Smooth muscle cell of the brain vasculature (primary cell): Measurements from ENCODE around the gene SNX7.

Source experiments
- DNase-seq: peaks from one replicate; pipeline ENCODE4 v3.0.0-alpha.2; 2012; ENCODE audit warnings: low read depth, low spot score

The SNX7 gene

DNA sequence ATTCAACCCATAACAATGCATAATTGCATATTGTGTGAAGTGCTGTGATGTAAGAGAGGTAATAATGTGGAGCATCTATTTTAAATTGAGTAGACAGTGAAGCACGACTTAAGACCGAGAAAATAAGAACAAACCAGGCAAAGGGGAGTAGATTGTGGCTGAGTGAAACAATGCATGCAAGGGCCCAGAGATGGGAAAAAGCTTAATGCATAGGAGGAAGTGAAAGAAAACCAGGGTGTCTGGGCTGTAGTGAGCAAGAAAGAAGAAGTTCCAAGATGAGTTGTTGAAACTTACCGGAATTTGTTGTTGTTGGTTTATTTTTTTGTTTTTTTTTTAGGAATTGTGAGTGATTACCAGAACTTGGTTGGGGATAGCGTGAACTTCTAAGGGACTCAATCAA is 104.7 kb downstream of the SNX7 start:
- DNase-seq: no peak

DNA sequence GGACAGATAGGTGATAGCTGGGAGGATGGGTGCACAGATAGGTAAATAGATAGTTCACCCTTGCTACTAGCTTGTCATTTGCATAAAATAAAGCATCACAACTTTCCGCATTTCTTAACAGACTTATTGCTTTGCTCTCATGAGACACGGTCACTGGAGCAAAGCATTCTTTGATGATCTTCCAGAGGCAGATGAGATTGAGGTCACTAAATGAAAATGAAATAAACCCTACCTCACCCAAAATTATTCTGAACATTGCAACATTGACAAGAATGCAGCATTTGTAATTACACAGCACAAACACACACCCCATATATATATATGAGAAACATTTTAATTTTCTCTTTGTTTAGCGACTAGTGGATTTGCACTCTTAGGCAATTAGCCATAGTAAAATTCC is 107.6 kb downstream of the SNX7 start:
- no peak for DNase-seq

- DNase-seq: no peak
These were observed 120.4 kb downstream of the SNX7 start for GRCh38 chr1:98781906-98782305.

- DNase-seq: no peak
These were observed 122.3 kb downstream of the SNX7 start for GRCh38 chr1:98783821-98784220.

DNA sequence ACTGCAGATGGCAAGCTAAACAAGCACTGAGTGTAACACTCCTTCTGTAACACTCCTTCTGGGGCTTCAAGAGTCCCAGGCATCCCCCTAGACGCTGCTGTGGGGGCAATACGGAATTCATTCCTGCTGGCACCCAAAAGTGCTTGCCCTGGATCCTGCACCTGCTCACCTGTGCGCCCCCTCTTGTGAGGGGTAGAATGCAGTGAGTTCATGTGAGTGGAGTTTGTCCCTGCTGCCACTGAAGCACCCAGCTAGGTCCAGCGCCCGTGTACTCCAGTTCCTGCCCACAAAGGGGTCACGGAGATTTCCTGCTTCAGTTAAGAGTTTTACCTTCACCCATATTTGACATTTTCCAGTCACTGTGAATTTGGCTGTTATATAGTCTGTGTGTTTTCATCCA is 130.0 kb downstream of the SNX7 start:
- DNase-seq: no peak

- DNase-seq: no peak
These were observed 130.6 kb downstream of the SNX7 start for GRCh38 chr1:98792123-98792522.

DNA sequence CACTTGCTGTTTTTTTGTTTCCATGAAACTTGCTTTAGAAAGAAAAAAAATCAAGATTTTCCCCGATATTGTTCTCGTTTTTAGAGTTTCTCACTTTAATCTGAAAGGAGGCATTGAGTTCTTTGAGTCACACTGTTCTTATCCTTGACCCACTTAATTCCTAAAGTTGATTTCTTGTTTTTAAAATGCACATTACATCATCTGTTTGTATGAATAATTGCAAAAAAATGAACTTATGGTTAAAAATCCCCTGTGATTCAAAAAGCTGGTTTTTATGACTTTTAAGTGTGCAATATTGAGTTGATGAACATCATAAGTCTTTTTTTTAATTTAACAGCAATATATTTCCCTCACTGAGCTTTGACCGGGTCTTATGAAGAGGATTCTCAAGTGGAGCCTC is 131.6 kb downstream of the SNX7 start:
- no peak for DNase-seq

DNA sequence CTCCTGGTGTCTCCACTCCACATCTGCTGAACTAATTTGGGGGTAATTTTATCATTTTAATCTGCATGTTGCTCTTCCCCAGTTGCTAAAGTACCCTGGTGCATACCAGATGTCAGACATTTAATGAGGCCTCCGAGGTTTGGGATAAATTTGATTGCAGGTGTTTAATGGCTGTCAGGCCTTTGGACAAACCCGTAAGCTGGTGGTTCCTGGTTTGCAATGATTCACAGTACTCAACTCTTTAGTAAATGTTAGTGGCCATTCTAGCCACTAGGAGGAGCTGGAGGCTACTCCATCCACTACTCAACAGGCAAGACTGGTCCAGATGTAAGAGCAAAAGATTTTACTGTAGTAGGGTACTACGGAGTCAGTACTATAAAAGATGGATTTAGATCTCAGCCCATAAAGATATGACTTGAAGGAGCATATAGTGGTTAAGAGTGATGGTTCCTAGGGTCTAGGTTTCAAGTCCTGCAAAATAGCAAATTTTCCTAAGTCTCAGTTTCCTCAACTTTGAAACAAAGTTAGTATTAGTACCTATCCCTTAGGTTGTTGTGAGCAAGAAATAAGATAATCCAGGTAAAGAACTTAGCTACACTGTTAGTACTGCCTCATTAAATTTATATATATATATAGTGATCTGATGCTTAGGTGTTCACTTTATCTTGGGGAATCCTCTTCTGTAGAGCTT is 132.8 kb downstream of the SNX7 start:
- peak; percentile 39 for DNase-seq

GRCh38 chr1:98796049-98796448 is 134.5 kb downstream of the SNX7 start:
- no peak for DNase-seq

DNA sequence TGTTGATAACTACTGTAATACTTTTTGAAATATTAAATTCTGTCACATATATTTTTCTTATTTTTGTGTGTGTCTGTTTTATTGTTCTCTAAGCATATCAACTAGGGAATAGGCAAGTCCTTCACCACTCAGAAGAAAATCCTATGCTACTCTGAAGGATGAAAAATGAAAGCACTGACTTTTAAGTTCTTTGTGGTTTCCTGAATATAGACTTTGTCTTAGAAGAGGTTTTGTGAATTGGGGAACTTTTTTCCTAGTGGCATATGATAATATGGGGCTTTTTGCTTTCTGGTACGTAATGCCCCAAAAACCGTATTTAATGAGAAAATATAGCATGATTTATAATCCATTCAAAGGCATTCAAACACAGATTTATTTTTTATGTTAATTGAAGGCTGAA is 136.0 kb downstream of the SNX7 start:
- DNase-seq: no peak
